Left ventricle myocardium inferior (tissue), 1 donor: ENCODE results near the gene SHISA9. TPM values are rescaled to one million over a fixed set of nuclear protein-coding genes. Genes with fewer than 3 reads are reported as not detected.

Experiments used
- DNase-seq: peaks from one replicate; pipeline ENCODE4 v3.0.0-alpha.2; 2020
- H3K27ac ChIP-seq: fragments of 200-600 bp; replicated peaks from 2 replicates; pipeline ENCODE4 v1.8.0; 2021
- H3K27me3 ChIP-seq: fragments of 200-600 bp; 2 replicates; pipeline ENCODE4 v1.8.0; 2021; ENCODE audit warnings: low read depth
- H3K36me3 ChIP-seq: fragments of 200-600 bp; 2 replicates; pipeline ENCODE4 v1.8.0; 2021
- H3K4me1 ChIP-seq: fragments of 200-600 bp; 2 replicates; pipeline ENCODE4 v1.8.0; 2021
- H3K4me3 ChIP-seq: fragments of 200-600 bp; 2 replicates; pipeline ENCODE4 v1.8.0; 2021; ENCODE audit warnings: mild to moderate bottlenecking, moderate library complexity
- H3K9me3 ChIP-seq: fragments of 200-600 bp; replicated peaks from 2 replicates; pipeline ENCODE4 v1.8.0; 2021
- intact Hi-C: fragments of 100-400 bp; cut with micrococcal nuclease; formaldehyde crosslinking; loops from one replicate; pipeline ENCODE4 v1.11.0; 2022
- total RNA-seq: library from RNA; stranded (reverse); fragmentation: NEBNext Ultra II Directional; extraction: Animal tissue kit (Norgen Biotek cat#: 25700); gene quantifications from one replicate; pipeline ENCODE4 v1.2.1, GENCODE V29; 2021
- TF ChIP-seq, protein P1 (sequence below): fragments of 200-600 bp; IDR thresholded peaks from 2 replicates; pipeline ENCODE4 v1.8.0; 2021; ENCODE audit warnings: antibody characterized with exemption, mild to moderate bottlenecking, borderline replicate concordance
- donor health status: DM: no; HTN: yes; CAD: no; lungs with severe emphysema.

SHISA9 gene
- total RNA-seq, 1 donor from 2014 or later, result 0.30 TPM

DNA sequence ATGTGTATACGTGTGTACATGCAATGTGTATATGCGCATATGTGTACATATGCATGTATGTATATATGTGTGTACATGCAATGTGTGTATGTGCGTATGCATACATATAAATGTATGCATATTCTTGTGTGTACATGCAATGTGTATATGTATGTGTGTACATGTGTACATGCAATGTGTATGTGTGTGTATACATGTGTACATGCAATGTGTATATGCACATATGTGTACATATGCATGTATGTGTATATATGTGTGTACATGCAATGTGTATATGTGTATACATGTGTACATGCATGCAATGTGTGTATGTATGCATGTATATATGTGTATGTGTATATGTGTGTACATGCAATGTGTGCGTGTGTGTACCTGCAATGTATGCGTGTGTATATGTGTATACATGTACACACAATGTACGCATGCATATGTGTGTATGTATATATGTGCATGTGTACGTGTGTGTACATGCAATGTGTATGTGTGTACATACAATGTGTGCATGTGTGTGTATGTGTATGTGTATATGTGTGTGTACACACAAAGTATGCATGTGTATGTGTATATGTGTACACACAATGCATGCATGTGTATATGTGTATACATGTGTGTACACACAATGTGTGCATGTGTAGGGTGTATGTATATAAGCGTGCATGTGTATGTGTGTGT lies 167.7 kb downstream of the SHISA9 start:
- Histone ChIP-seq H3K27ac (no peak overlapping the region), H3K9me3 (peaks cover 11% of the 10 kb centered on the region), H3K36me3 (no peaks in the 10 kb centered on the region), H3K27me3 (peaks cover 31% of the 10 kb centered on the region), H3K4me3 (no peak overlapping the region), H3K4me1 (no peaks in the 10 kb centered on the region)
- no peak for DNase-seq
- intact Hi-C loops, result no loop called here
- TF ChIP-seq, protein P1, sequence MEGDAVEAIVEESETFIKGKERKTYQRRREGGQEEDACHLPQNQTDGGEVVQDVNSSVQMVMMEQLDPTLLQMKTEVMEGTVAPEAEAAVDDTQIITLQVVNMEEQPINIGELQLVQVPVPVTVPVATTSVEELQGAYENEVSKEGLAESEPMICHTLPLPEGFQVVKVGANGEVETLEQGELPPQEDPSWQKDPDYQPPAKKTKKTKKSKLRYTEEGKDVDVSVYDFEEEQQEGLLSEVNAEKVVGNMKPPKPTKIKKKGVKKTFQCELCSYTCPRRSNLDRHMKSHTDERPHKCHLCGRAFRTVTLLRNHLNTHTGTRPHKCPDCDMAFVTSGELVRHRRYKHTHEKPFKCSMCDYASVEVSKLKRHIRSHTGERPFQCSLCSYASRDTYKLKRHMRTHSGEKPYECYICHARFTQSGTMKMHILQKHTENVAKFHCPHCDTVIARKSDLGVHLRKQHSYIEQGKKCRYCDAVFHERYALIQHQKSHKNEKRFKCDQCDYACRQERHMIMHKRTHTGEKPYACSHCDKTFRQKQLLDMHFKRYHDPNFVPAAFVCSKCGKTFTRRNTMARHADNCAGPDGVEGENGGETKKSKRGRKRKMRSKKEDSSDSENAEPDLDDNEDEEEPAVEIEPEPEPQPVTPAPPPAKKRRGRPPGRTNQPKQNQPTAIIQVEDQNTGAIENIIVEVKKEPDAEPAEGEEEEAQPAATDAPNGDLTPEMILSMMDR, result no peak

DNA sequence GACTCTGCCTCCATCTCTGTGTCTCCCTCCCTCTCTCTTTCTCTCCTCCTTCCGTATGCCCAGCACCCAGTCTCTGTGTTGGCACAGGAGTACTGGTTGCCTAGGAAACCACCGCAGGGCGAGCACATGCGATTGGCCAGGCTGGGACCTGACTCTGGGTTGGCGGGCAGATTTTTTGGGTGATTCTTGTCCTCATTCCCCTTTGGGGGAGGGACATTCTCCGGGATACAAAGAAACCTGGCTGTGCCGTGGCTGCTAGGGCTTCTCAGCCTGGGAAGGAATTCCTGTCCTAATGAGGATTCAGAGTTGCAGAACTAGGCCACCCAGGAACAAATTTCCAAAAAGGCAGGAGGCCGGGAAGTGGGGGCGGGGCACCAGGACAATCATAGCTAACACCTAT lies 168.9 kb downstream of the SHISA9 start:
- intact Hi-C loops, result no loop called here
- no peaks in the 10 kb centered on the region for H3K36me3 ChIP-seq
- H3K9me3 ChIP-seq, result peaks cover 11% of the 10 kb centered on the region
- DNase-seq, result no peak
- H3K27ac ChIP-seq, result no peak overlapping the region
- H3K27me3 ChIP-seq, result peaks cover 42% of the 10 kb centered on the region
- H3K4me3 ChIP-seq, result no peak overlapping the region
- TF ChIP-seq, protein P1, result no peak
- no peaks in the 10 kb centered on the region for H3K4me1 ChIP-seq

DNA sequence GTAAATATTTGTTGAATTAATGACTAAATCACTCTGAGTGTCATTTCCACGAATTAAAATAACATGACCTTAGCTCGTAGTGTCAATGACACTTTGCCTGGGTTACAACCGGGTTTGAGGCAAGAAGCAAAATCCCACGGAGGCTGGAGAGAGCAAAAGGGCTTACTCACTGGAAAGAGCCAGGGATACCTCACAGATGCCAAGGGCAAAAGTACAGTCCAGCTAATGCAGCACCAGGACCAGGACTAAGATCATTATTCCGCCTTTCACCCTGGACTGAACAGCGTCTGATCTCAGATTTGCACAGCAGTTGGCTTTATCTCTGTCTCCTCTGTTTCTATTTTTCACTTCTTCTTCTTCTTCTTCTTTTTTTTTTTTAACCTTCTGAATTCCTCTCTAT lies 175.5 kb downstream of the SHISA9 start:
- intact Hi-C loops, result no loop called here
- H3K27ac ChIP-seq, result no peak overlapping the region

DNA sequence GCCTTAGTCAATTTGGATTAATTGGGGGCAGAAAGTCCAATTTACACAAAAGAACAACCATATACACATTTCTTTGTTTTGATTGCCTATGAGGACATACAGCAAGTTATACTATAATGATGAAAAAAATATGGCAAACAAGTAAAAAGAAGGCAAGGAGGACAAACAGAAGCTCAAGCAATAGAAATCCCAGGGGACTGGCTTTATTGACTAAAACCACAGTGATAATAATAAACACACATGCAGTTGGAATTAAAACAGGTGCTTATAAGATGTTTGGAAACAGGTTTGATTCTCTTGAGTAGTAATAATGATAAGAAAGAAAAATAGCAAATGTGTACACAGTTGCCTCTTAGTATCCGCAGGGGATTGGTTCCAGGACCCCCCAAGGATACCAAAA lies 176.4 kb downstream of the SHISA9 start:
- peaks cover 41% of the 10 kb centered on the region for H3K27me3 ChIP-seq
- no peaks in the 10 kb centered on the region for H3K9me3 ChIP-seq
- TF ChIP-seq, protein P1, result no peak
- H3K36me3 ChIP-seq, result no peaks in the 10 kb centered on the region
- intact Hi-C loops, result no loop called here
- H3K27ac ChIP-seq, result no peak overlapping the region
- H3K4me3 ChIP-seq, result no peak overlapping the region
- no peak for DNase-seq
- no peaks in the 10 kb centered on the region for H3K4me1 ChIP-seq

More for the DNA sequence above, 175.5 kb downstream of the SHISA9 start:
- H3K27me3 ChIP-seq, result peaks cover 48% of the 10 kb centered on the region
- no peaks in the 10 kb centered on the region for H3K9me3 ChIP-seq
- TF ChIP-seq, protein P1, result no peak
- H3K4me3 ChIP-seq, result no peak overlapping the region
- H3K36me3 ChIP-seq, result no peaks in the 10 kb centered on the region
- no peaks in the 10 kb centered on the region for H3K4me1 ChIP-seq
- DNase-seq, result no peak

DNA sequence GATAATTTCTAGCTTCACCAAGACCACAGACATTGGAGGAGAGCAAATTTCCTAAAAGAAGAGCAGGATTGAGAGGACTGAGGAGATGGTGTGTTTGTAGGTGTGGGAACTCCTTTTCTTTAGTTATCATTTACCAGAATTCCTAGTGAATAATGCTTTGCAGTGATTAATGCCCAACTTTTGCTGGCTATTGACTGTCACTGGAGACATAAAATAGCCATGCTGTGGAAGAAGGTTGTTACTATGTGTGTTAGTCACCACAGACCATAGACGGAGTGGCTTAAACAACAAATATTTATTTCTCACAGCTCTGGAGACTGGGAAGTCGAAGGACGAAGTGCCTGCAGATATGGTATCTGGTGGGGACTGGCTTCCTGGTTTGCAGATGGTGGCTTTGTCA lies 179.1 kb downstream of the SHISA9 start:
- no peak for DNase-seq
- TF ChIP-seq, protein P1, result no peak
- Histone ChIP-seq H3K36me3 (no peaks in the 10 kb centered on the region), H3K27me3 (peaks cover 22% of the 10 kb centered on the region), H3K4me3 (no peak overlapping the region), H3K4me1 (no peaks in the 10 kb centered on the region), H3K9me3 (no peaks in the 10 kb centered on the region), H3K27ac (no peak overlapping the region)
- intact Hi-C loops, result no loop called here
